SIG-M5 (cell line): ENCODE results near the gene ZBTB20.

ENCODE experiments used
- DNase-seq: peaks from one replicate; lab custom pipeline; 2025; lab: John Stamatoyannopoulos, UW

The ZBTB20 gene

GRCh38 chr3:115087512-115087911 is 59.6 kb downstream of the ZBTB20 start:
- no peak for DNase-seq

DNA sequence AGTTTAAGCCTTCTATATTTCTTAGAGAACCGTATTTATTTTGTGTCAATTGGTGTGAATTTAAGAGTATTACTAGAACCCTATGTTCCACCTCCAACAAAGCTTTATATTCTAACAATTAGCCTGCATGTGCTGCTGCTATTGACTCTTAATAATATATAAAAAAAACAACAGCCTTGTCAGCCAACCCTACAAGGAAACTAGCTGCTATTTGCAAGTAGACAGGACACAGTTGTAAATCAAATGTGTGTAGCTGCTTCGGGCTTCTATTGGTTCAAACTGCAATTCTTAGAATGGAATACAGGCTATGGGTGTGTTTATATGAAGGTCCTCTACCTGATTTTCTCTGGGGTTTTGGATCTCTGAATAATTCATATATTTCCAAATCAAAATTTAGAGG is 60.7 kb downstream of the ZBTB20 start:
- no peak for DNase-seq

DNA sequence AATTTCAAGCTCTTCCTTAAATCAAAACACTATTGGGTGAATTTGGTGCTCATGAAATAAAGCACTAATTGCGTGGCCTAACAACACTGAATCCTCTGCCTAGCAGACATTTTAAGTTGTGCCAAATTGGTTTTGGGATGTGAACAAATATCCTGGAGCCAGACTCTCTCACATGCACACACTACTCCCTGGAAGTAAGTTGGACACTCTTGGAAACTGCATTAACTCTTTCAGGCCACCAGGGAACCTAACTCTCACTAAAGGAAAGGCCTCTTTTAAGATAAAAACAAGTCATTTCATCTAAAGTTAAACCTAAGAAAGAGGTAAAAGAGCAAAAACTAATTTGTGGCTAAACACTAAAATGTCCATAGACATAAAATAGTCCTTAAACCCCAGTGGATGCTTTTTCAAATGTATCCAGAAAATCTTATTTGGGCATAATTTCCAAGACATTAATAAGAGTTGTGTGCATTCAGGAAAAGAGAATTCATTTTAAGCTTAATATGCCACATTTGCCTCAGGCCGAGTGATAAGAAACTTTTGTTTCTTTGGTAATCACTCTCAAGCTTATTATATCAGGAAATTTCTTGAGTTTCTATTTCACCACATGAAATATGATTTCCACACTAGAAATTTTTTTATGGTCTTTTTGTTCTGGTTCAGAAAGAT is 61.8 kb downstream of the ZBTB20 start:
- no peak for DNase-seq

DNA sequence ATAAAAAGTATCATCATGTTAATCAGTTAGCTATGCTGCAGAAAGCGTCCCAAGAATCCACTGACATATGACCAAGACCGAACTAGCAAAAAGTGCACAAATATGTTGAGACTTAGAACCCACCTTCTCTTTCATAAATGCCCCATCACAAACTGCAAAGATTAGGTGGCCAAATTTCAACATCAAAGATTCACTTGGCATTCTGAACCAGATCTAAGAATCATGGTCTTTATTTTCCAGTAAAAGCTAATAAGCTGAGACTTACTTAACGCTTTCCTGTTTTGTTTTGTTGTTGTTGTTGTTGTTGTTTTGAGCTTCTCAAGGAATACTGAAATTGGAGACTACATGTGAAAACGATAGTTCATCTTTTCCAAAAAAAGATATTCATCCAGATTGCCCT is 62.4 kb downstream of the ZBTB20 start:
- no peak for DNase-seq

DNA sequence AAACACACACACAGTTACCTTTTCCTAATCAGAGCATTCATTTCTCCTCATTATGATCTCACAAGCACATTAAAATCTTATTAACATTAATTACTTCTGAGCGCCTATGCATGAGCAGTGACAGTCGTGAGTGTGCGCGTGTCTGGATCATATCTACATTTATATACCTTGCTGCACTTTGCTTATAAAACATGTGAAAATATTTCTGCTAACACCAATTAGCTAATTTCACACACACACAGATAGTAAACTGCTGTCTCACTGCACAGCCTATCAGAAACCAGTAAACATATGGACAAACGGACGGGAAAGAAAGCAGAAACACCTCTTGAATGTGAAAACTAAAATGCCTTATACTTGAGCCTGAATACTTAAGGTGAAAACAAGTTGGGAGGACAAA is 64.8 kb downstream of the ZBTB20 start:
- no peak for DNase-seq

DNA sequence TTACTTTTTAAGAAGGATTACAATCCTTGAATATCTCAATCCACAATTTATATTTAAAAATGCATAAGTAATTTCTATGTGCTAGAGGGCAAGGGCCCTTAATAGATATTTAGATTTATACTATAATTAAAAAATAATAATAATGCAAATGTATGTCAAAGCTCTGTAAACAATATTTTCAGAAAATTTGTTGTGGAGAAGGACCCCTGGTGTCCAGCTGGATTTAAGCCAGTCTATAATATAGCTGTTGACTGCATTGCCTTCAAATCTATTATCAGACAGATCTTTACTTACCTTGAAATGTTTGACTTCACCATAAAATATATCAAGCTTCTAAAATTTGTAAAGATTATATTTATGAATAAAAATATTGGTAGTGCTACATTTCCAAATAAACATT is 65.6 kb downstream of the ZBTB20 start:
- no peak for DNase-seq

- DNase-seq = no peak
Measured at GRCh38 chr3:115077501-115078250, 69.4 kb downstream of the ZBTB20 start.

- DNase-seq = no peak
Measured at GRCh38 chr3:115074502-115074901, 72.6 kb downstream of the ZBTB20 start.

DNA sequence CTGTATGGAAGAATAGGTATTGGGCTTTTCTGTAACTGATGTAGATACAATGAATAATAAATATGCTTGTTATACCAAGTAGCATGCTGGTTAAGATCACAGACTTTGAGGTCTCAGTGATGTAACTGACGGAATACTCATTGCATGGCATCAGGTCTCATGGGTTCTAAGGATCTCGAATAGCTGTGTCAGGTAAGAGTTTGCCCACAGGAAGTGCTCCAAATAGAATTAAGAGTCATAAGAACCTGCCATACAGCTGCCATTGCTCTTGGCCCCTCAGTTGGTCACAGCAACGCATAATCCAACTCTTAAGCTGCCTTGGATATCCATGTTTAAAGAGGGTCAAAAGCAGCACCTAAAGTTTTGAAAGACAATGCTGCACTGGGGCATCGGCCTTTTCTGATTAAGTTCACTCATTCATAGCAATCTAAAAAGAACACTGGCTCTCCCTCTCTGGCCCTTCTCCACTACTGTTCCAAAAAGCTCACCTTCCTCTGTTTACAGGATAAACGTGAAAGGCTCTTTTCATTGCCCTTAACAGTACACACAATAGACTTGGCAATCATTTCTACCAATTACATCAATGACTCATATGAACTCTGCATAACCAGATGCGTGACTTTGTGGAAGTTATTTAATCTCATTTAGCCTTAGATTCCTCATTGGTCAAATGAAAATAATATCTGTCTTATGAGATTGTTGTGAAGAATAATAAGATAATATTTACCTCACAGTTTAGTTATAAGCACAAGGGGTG is 74.6 kb downstream of the ZBTB20 start:
- no peak for DNase-seq

- no peak for DNase-seq
Measured at GRCh38 chr3:115071601-115072000, 75.5 kb downstream of the ZBTB20 start.

DNA sequence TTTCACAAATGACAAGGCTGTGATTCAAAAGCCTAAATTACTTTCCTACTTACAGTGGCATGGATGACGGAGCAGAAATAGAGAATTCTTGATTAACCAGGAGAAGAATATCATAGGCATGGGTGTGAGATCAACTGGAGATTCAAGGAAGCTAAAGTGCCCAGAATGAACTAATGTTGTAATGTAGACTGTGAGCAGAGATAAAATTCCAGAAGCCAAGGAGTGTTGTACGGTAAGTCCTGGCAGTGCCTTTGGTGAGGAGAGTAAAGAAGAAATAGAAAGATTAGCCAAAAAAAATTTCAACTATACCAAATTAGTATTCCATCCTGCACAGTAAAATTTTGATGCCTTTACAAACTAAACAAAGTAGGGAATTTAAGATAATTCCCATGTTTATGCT is 75.9 kb downstream of the ZBTB20 start:
- DNase-seq = no peak

DNA sequence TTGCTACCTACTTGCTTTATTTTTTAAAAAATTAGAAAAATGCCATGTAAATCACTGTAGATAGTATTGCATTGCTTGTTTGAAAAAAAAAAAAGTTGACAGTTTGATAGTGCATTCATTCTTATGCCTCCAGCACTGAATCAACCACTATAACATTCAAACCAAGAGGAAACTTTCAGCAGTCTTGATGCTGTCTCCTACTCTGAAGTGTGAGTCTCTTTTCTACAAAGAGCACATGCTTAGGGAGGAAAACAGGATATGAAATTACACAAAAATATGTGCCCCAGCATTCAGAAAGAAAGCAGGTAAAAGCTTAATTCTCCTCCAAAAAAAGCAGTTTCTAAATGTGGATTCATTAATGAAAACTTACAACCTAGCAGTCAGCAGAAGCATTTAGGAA is 78.3 kb downstream of the ZBTB20 start:
- no peak for DNase-seq

DNA sequence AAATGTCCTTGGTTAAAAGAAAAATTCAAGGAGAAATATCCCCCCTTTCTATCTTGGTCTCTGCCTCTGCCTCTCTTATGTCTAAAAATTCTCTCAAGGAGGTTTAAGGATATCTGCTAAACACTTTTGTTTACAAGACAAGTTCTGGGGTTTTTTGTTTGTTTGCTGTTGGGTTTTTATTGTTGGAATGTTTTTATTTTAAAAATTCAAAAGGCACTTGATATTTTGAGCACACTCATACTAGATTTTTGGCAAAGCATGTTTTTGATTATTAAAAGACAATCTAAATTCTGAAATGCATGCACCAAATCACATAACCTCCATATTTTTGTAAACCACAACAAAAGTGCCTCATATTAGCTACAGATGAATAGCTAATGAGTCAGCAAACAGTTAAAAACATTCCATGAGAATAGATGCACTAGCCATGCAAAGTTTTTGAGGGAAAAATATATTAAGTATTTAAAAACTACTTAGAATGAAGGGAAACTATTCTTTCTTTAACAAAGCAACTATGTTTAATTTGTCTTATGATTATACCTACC is 84.6 kb downstream of the ZBTB20 start:
- no peak for DNase-seq

DNA sequence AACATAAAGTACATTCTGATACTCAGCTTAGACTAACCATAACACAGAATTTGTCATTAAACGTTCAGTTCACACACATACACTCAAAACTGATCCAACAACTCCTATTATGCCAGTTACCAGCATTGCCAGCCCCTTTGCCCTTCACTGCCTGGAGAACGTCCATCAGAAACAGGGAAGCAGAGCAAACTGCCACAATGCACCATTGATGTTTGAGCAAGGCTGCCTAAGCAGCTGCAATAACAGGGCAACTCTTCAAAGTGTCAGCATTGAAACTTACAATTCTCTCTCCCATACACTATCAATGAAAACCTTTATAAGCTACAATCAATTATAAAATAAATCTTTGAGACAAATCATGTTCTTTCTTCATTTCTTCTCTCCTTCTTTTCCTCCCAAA is 85.1 kb downstream of the ZBTB20 start:
- DNase-seq = no peak

GRCh38 chr3:115052906-115053305 is 94.2 kb downstream of the ZBTB20 start:
- DNase-seq = no peak

DNA sequence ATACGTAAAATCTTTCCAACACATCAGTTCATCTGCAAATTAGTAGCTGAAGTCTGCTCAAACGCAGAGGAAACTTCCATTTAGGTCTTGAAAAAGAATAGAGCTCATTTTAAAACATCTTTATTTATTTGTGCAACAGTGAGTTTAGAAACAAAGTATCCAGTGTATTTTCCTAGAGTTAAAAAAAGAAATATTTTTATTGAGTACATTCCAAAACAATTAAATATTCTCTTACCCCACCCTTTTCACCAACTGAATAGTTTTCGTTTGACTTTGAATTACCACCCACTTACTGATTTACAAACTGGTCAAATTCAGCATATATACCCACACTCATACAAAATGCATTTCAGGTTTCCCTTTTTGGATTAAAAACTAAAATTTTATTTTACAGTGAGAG is 104.7 kb downstream of the ZBTB20 start:
- DNase-seq = no peak

DNA sequence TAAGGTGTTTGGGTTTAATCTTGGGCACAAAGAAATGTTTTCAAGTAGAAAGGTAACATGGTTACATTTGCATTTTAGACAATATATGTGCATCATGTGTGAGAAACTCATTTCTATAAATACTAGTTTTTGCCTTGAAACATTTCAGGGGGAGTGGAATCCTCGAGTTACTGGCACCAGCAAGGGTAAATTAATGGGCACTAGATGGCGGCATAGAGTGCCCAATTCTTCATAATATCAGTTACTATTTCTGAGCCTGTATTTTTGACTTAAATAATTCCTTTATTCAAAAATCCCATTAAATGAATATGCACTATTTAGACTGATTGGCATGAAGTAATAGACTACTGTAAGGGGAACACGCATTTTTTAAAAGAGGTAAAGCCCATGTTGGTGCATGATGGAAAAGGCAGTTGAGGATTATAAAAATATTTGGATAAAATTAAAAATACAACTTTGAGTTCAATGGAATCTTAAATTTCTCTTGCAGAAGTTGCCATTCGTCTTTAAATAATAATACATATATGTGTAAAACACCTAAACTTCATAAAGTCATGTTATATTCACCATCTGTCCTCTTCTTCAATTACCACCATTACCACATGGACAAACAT is 106.3 kb downstream of the ZBTB20 start:
- no peak for DNase-seq

- DNase-seq = no peak
Measured at GRCh38 chr3:115040246-115040645, 106.8 kb downstream of the ZBTB20 start.

GRCh38 chr3:115038817-115039216 is 108.3 kb downstream of the ZBTB20 start:
- no peak for DNase-seq

DNA sequence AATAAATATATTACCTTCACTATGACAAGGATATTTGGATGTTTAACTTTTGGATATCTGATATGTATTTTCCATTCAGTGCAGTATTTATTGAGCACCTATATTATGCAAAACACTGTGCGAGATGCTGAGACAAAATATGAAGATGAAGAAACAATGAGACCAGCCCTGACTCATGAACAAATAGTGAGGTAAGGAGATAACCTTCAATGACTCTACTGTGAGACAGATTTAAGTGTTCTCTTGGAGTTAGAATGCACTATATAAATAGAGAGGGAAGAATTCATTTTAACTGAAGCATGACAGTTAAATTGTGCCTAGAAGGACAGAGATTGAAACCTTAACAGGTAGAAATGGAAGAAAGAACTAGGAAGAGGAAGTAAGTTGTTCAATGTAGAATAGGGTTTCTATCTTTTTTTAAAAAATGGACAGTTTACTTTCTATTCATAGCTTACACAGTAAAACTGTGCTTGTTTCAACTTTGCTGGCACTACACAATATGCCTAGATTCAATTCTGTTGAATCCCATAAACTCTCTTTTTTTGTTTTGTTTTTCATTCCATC is 124.2 kb downstream of the ZBTB20 start:
- no peak for DNase-seq

DNA sequence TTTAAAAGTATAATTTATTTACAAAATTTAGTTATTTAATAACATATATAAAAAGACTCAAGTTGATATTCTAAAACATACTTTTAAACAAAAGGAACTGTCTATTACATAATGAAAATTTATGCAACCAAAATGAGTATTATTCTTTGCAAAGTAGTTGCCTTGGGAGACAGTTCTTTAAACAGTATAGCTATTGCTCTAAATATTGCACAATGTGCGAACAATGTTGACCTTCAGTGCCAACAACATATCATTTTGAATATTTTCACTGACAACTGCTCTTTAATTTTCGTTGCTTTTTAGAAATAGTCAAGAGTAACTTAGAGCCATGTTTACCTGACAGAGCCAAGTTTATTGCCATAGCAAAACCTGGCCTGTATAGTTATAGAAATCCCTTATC is 124.9 kb downstream of the ZBTB20 start:
- no peak for DNase-seq

DNA sequence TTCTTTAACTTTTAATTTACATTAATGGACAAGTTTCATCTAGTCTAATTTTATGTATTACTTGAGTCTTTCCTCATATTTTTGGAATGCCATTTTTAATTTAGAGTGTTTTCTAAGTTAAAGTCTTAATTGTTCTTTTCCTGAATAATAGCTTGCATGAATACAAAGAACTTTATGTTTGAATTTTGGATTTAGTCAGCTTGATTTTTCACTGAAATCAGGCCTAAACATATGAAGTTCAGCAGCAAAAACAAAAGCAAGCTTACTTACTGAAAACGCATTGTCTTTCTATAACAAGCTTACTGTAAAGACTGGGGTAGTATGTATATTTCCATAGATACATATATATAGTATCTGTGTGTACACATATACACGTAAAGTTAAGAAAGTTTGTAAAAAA is 126.0 kb downstream of the ZBTB20 start:
- DNase-seq = no peak
